OCI-LY3 (cell line): ENCODE data around the gene CFAP43.

ENCODE experiments used
- CTCF ChIP-seq: fragments of 200-600, 300-600 bp; sonication (generic); IDR thresholded peaks from 2 replicates; pipeline ENCODE4 v1.5.1; 2014; ENCODE audit warnings: antibody characterized with exemption, low read length, low read depth
- EZH2phosphoT487 ChIP-seq: fragments of 200-600 bp; shearing (Covaris generic); IDR thresholded peaks from 2 replicates; pipeline ENCODE4 v1.6.1; 2018; ENCODE audit warnings: antibody characterized with exemption, mixed run types, low read depth

- TF ChIP-seq CTCF (no peak), EZH2phosphoT487 (no peak)
Measured at GRCh38 chr10:104104418-104104817, 127.7 kb downstream of the CFAP43 start.
